GM18511 (cell line): Measurements from ENCODE around the gene IL1B.
A peak's percentile ranks its signal among the peaks of the same experiment; 100 is the strongest.

Source experiments
- ATAC-seq: cut with Tn5 transposase; IDR thresholded peaks from one replicate; pipeline ENCODE4 v1.9.1; 2021; ENCODE audit warnings: mild to moderate bottlenecking, moderate library complexity; ENCODE audit not compliant: unreplicated experiment

Gene IL1B

GRCh38 chr2:112784199-112785189, 52.1 kb downstream of the IL1B start, which contains the start of gene IL1A:
Gene IL1A, minus strand, starts transcription at chr2:112784493. Its CDS starts 723 bp downstream, at chr2:112783770.
- no peak for ATAC-seq

GRCh38 chr2:112783187-112783714, 53.3 kb downstream of the IL1B start:
- ATAC-seq = no peak

GRCh38 chr2:112782234-112782799, 54.3 kb downstream of the IL1B start:
- ATAC-seq = peak; percentile 93
